Keratinocyte (primary cell): Measurements from ENCODE around the gene CRYBA2.

ENCODE experiments used
- EZH2 ChIP-seq: IDR thresholded peaks from one replicate; pipeline ENCODE4 v1.6.1; 2012; ENCODE audit warnings: inconsistent platforms, mild to moderate bottlenecking, low read length, moderate library complexity
- TF ChIP-seq, protein P1 (sequence below), 3 experiments: IDR thresholded peaks in 1 of 3; conservative IDR thresholded peaks in 1 of 3; optimal IDR thresholded peaks in 1 of 3; 2 replicates in 2 of 3; 3 replicates in 1 of 3; pipeline versions ENCODE3 to v1.5.1; 2011; ENCODE audit warnings: low read length in 3 of 3, mild to moderate bottlenecking in 3 of 3, moderate library complexity in 2 of 3, control low read depth in 1 of 3, inconsistent platforms in 1 of 3; ENCODE audit not compliant: insufficient read depth in 2 of 3; ENCODE audit errors: extremely low read depth in 1 of 3

DNA sequence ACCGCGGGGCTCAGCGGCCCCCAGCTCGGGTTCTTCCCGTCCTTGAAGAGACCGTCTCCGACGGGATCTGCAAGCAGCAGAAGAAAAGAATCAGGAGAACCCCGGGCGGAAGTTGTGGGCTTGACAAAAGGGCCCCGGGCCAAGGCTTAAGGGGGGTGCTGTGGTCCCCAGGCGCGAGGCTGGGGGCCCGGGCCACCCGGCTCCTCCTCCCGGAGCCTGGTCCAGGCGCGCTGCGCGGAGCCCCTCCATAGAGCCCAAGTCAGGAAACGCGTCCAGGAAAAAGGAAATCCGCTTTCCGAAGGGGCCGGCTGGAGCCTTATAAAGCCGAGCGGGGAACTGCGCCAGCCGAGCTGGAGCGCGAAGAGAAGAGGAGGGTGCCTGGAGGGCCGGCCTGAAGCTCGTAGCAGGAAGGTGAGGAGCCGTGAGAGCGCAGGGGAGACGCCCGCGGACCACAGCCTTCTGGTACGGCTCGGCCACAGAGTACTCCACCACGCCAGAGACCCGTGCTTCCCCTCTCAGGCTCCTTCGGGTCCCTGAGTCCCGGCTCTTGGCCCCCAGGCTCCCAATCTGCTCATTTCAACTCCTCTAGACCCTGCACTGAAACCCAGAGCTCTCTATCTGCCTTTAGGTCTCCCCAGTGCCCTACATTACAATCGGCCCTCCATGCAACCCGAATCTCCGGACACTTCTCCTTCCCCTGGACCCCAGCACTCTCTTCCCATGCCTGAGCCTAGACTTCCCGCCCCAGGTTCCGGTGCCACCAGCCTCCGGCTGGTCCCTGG, 8.8 kb downstream of the CRYBA2 start:
- TF ChIP-seq, protein P1, sequence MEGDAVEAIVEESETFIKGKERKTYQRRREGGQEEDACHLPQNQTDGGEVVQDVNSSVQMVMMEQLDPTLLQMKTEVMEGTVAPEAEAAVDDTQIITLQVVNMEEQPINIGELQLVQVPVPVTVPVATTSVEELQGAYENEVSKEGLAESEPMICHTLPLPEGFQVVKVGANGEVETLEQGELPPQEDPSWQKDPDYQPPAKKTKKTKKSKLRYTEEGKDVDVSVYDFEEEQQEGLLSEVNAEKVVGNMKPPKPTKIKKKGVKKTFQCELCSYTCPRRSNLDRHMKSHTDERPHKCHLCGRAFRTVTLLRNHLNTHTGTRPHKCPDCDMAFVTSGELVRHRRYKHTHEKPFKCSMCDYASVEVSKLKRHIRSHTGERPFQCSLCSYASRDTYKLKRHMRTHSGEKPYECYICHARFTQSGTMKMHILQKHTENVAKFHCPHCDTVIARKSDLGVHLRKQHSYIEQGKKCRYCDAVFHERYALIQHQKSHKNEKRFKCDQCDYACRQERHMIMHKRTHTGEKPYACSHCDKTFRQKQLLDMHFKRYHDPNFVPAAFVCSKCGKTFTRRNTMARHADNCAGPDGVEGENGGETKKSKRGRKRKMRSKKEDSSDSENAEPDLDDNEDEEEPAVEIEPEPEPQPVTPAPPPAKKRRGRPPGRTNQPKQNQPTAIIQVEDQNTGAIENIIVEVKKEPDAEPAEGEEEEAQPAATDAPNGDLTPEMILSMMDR (optimal IDR thresholded peaks at IDR 0.05 in 1 of 3, IDR thresholded peaks at IDR 0.05 in 1 of 3, conservative IDR thresholded peaks at IDR 0.05 in 1 of 3; ENCODE audit: extremely low read depth in 1 of 3, insufficient read depth in 2 of 3, low read length in 3 of 3), result no peak
- TF ChIP-seq EZH2, result peak; percentile 100
